GM10248 (cell line): ENCODE measurements around the gene CALHM4.
"Not testable (repeated sequence)": the region's sequence is repeated elsewhere in the genome, so short reads cannot be mapped to it uniquely, and the experiment has no call there.

ENCODE experiments used
- CTCF ChIA-PET: fragments of 300-600 bp; sonication (Branson Sonifier 250); formaldehyde crosslinking; extraction: SDS; loops from one replicate; lab custom pipeline; 2021; ENCODE audit warnings: antibody characterized with exemption; lab: Yijun Ruan, JAX
- POLR2A ChIA-PET: fragments of 350-650 bp; sonication (Branson Sonifier 250); formaldehyde crosslinking; extraction: SDS; loops from one replicate; lab custom pipeline; 2020; ENCODE audit warnings: antibody characterized with exemption; lab: Yijun Ruan, JAX
- DNase-seq: peaks from one replicate; pipeline ENCODE4 v3.0.0; 2012; ENCODE audit errors: extremely low spot score
- CTCF ChIP-seq: IDR thresholded peaks from 2 replicates; pipeline ENCODE4 v1.5.1; 2012; ENCODE audit warnings: mild to moderate bottlenecking, low read depth; ENCODE audit errors: extremely low read depth, missing control alignments, control extremely low read depth

Gene CALHM4

GRCh38 chr6:116595247-116595646 lies 41.7 kb downstream of the CALHM4 start:
- ChIA-PET POLR2A (no interaction called here), CTCF (interaction anchor here (0.9 kb wide), 1 partner anchor 21 kb away, joined by 3 read pairs; the partner anchor contains the start of gene RSPH4A)
- TF ChIP-seq CTCF: no peak
- no peak for DNase-seq

GRCh38 chr6:116596815-116597214 lies 43.3 kb downstream of the CALHM4 start:
- CTCF ChIA-PET: no interaction called here
- no peak for TF ChIP-seq CTCF
- POLR2A ChIA-PET: no interaction called here
- DNase-seq: no peak

- POLR2A ChIA-PET, DNase-seq, CTCF ChIA-PET: not testable (repeated sequence)
These were observed 50.4 kb downstream of the CALHM4 start for GRCh38 chr6:116603916-116604315.

- CTCF ChIA-PET, DNase-seq, POLR2A ChIA-PET: not testable (repeated sequence)
These were observed 51.3 kb downstream of the CALHM4 start for GRCh38 chr6:116604868-116605267.

- DNase-seq: no peak
- ChIA-PET CTCF (no interaction called here), POLR2A (no interaction called here)
- no peak for TF ChIP-seq CTCF
These were observed 52.4 kb downstream of the CALHM4 start for GRCh38 chr6:116605935-116606334.
